Epithelial cell of esophagus (primary cell): Measurements from ENCODE around the gene APBB2.

ENCODE experiments used
- DNase-seq: peaks from one replicate; pipeline ENCODE4 v3.0.0; 2010; ENCODE audit warnings: low read depth
- H3K4me3 ChIP-seq: 2 replicates; pipeline ENCODE4 v1.5.1; 2011; ENCODE audit warnings: mild to moderate bottlenecking, low read length, control low read depth
- CTCF ChIP-seq: IDR thresholded peaks from 2 replicates; pipeline ENCODE4 v1.5.1; 2011; ENCODE audit warnings: low read depth, mild to moderate bottlenecking, low read length, control low read depth, inconsistent platforms; ENCODE audit not compliant: insufficient read depth; ENCODE audit errors: missing control alignments

The APBB2 gene

GRCh38 chr4:40804598-40804997, 409.7 kb downstream of the APBB2 start:
- DNase-seq: no peak
- TF ChIP-seq CTCF: no peak
- H3K4me3 ChIP-seq: no peak overlapping the region

- no peak overlapping the region for H3K4me3 ChIP-seq
- no peak for TF ChIP-seq CTCF
- no peak for DNase-seq
Measured at GRCh38 chr4:40800064-40800463, 414.3 kb downstream of the APBB2 start.

GRCh38 chr4:40789771-40790170, 424.6 kb downstream of the APBB2 start:
- H3K4me3 ChIP-seq: no peak overlapping the region
- TF ChIP-seq CTCF: no peak
- no peak for DNase-seq

- DNase-seq: no peak
- H3K4me3 ChIP-seq: no peak overlapping the region
- TF ChIP-seq CTCF: no peak
Measured at GRCh38 chr4:40789031-40789430, 425.3 kb downstream of the APBB2 start.

GRCh38 chr4:40788331-40788730, 426.0 kb downstream of the APBB2 start:
- H3K4me3 ChIP-seq: no peak overlapping the region
- TF ChIP-seq CTCF: no peak
- no peak for DNase-seq

- DNase-seq: no peak
- no peak overlapping the region for H3K4me3 ChIP-seq
- TF ChIP-seq CTCF: no peak
Measured at GRCh38 chr4:40785727-40786126, 428.6 kb downstream of the APBB2 start.

- no peak for DNase-seq
- no peak for TF ChIP-seq CTCF
- no peak overlapping the region for H3K4me3 ChIP-seq
Measured at GRCh38 chr4:40782876-40783275, 431.5 kb downstream of the APBB2 start.
